SK-N-MC (cell line): Measurements from ENCODE around the gene RPP38.

Source experiments
- EZH2 ChIP-seq: fragments of 200-600 bp; sonication (generic); IDR thresholded peaks from one replicate; pipeline ENCODE4 v1.6.1; 2017; ENCODE audit warnings: antibody characterized with exemption
- POLR2AphosphoS5 ChIP-seq: IDR thresholded peaks from 2 replicates; pipeline ENCODE4 v1.6.1; 2012; ENCODE audit warnings: mild to moderate bottlenecking, low read depth, low read length, borderline replicate concordance

GRCh38 chr10:15059914-15060313 is 37.2 kb upstream of the RPP38 start:
- TF ChIP-seq POLR2AphosphoS5 (no peak), EZH2 (no peak)
